H9 (cell line): ENCODE measurements around the gene RAB2B. TPM values are rescaled to one million over a fixed set of nuclear protein-coding genes. Genes with fewer than 3 reads are reported as not detected.
"Not testable (repeated sequence)": the region's sequence is repeated elsewhere in the genome, so short reads cannot be mapped to it uniquely, and the experiment has no call there.

Source experiments
- DNase-seq: peaks from one replicate; pipeline ENCODE4 v3.0.0-alpha.2; 2017
- H2AFZ ChIP-seq: one replicate; pipeline ENCODE4 v1.6.1; 2013; ENCODE audit warnings: mild to moderate bottlenecking, low read length, control low read depth, moderate library complexity
- H2AK5ac ChIP-seq: 2 replicates; pipeline ENCODE4 v1.6.1; 2013; ENCODE audit warnings: low read length, control low read depth, mixed read lengths; ENCODE audit not compliant: insufficient read length
- H2BK120ac ChIP-seq: one replicate; pipeline ENCODE4 v1.6.1; 2013; ENCODE audit warnings: low read depth, mild to moderate bottlenecking, low read length, control low read depth, inconsistent platforms; ENCODE audit not compliant: poor library complexity, severe bottlenecking
- H2BK12ac ChIP-seq: 2 replicates; pipeline ENCODE4 v1.6.1; 2013; ENCODE audit warnings: low read length, control low read depth, mixed read lengths, low read depth; ENCODE audit not compliant: insufficient read length
- H2BK15ac ChIP-seq: 2 replicates; pipeline ENCODE4 v1.6.1; 2013; ENCODE audit warnings: low read depth, low read length, control low read depth
- H2BK20ac ChIP-seq: one replicate; pipeline ENCODE4 v1.6.1; 2013; ENCODE audit warnings: low read depth, mild to moderate bottlenecking, low read length, control low read depth, inconsistent platforms; ENCODE audit not compliant: poor library complexity, severe bottlenecking
- H2BK5ac ChIP-seq: 2 replicates; pipeline ENCODE4 v1.6.1; 2013; ENCODE audit warnings: low read length, control low read depth, mixed read lengths; ENCODE audit not compliant: insufficient read length
- H3K14ac ChIP-seq: 2 replicates; pipeline ENCODE4 v1.6.1; 2013; ENCODE audit warnings: low read length, control low read depth; ENCODE audit not compliant: insufficient read depth
- H3K18ac ChIP-seq: 2 replicates; pipeline ENCODE4 v1.6.1; 2013; ENCODE audit warnings: low read depth, mild to moderate bottlenecking, mixed read lengths, low read length, control low read depth; ENCODE audit not compliant: insufficient read length
- H3K23ac ChIP-seq: 2 replicates; pipeline ENCODE4 v1.6.1; 2013; ENCODE audit warnings: low read length, control low read depth, mixed read lengths, low read depth; ENCODE audit not compliant: insufficient read length
- H3K23me2 ChIP-seq: 2 replicates; pipeline ENCODE4 v1.6.1; 2013; ENCODE audit warnings: low read depth, mild to moderate bottlenecking, mixed read lengths, low read length, control low read depth; ENCODE audit not compliant: insufficient read length, poor library complexity, severe bottlenecking
- H3K27ac ChIP-seq: 2 replicates; pipeline ENCODE4 v1.5.1; 2013; ENCODE audit warnings: low read length, control low read depth, mixed read lengths, low read depth; ENCODE audit not compliant: insufficient read length
- H3K27me3 ChIP-seq: 2 replicates; pipeline ENCODE4 v1.6.1; 2013; ENCODE audit warnings: low read length, control low read depth, inconsistent platforms; ENCODE audit not compliant: insufficient read depth
- H3K4ac ChIP-seq: 2 replicates; pipeline ENCODE4 v1.6.1; 2013; ENCODE audit warnings: low read depth, mild to moderate bottlenecking, control low read depth, inconsistent platforms, low read length, moderate library complexity
- H3K4me1 ChIP-seq: 2 replicates; pipeline ENCODE4 v1.6.1; 2013; ENCODE audit warnings: low read length, control low read depth, inconsistent platforms; ENCODE audit not compliant: insufficient read depth
- H3K4me2 ChIP-seq: 2 replicates; pipeline ENCODE4 v1.6.1; 2013; ENCODE audit warnings: low read length, control low read depth, mixed read lengths; ENCODE audit not compliant: insufficient read length, insufficient read depth
- H3K56ac ChIP-seq: 2 replicates; pipeline ENCODE4 v1.6.1; 2013; ENCODE audit warnings: low read depth, mild to moderate bottlenecking, mixed read lengths, low read length, control low read depth; ENCODE audit not compliant: insufficient read length
- H3K79me1 ChIP-seq: 2 replicates; pipeline ENCODE4 v1.6.1; 2013; ENCODE audit warnings: low read depth, mild to moderate bottlenecking, moderate library complexity, low read length, control low read depth, inconsistent platforms; ENCODE audit not compliant: insufficient read depth, poor library complexity, severe bottlenecking
- H3K79me2 ChIP-seq: 2 replicates; pipeline ENCODE4 v1.6.1; 2013; ENCODE audit warnings: low read length, control low read depth, inconsistent platforms; ENCODE audit not compliant: insufficient read depth
- H3K9ac ChIP-seq: 2 replicates; pipeline ENCODE4 v1.6.1; 2013; ENCODE audit warnings: low read length, control low read depth, mixed read lengths; ENCODE audit not compliant: insufficient read length; ENCODE audit errors: extremely low read depth
- H3K9me3 ChIP-seq: one replicate; pipeline ENCODE4 v1.6.1; 2013; ENCODE audit warnings: low read depth, low read length, inconsistent platforms; ENCODE audit not compliant: control insufficient read depth
- H3T11ph ChIP-seq: one replicate; pipeline ENCODE4 v1.6.1; 2013; ENCODE audit warnings: mild to moderate bottlenecking, low read length, control low read depth, inconsistent platforms
- H4K20me1 ChIP-seq: one replicate; pipeline ENCODE4 v1.6.1; 2013; ENCODE audit not compliant: control insufficient read depth, insufficient read length, insufficient read depth
- H4K5ac ChIP-seq: 2 replicates; pipeline ENCODE4 v1.6.1; 2013; ENCODE audit warnings: low read depth, mild to moderate bottlenecking, mixed read lengths, low read length, control low read depth; ENCODE audit not compliant: insufficient read length
- H4K8ac ChIP-seq: replicated peaks from 2 replicates; pipeline ENCODE4 v1.6.1; 2013; ENCODE audit warnings: low read length, control low read depth, mixed read lengths, low read depth; ENCODE audit not compliant: insufficient read length
- H4K91ac ChIP-seq: 2 replicates; pipeline ENCODE4 v1.6.1; 2013; ENCODE audit warnings: low read depth, mild to moderate bottlenecking, moderate library complexity, mixed read lengths, low read length, control low read depth; ENCODE audit not compliant: insufficient read length
- H3K27ac Mint-ChIP-seq, 3 experiments: 2 replicates in 2 of 3; 3 replicates in 1 of 3; pipeline ENCODE4 v1.8.0; 2020 to 2021; ENCODE audit warnings: mixed read lengths in 3 of 3, mild to moderate bottlenecking in 1 of 3, moderate library complexity in 1 of 3
- H3K27me3 Mint-ChIP-seq: 2 replicates; pipeline ENCODE4 v1.8.0; 2021; ENCODE audit warnings: low read depth, mild to moderate bottlenecking, moderate library complexity, mixed read lengths
- H3K36me3 Mint-ChIP-seq, 3 experiments: 2 replicates in 2 of 3; 3 replicates in 1 of 3; pipeline ENCODE4 v1.8.0; 2020 to 2021; ENCODE audit warnings: low read depth in 3 of 3, mixed read lengths in 3 of 3; ENCODE audit not compliant: insufficient read depth in 1 of 3
- H3K4me1 Mint-ChIP-seq, 2 experiments: 2 replicates each; pipeline ENCODE4 v1.8.0; 2020; ENCODE audit warnings: mixed read lengths in 2 of 2
- H3K4me3 Mint-ChIP-seq, 2 experiments: 2 replicates in 1 of 2; 3 replicates in 1 of 2; pipeline ENCODE4 v1.8.0; 2020 to 2021; ENCODE audit warnings: mild to moderate bottlenecking in 2 of 2, mixed read lengths in 2 of 2, moderate library complexity in 1 of 2
- H3K9me3 Mint-ChIP-seq, 2 experiments: 2 replicates in 1 of 2; 3 replicates in 1 of 2; pipeline ENCODE4 v1.8.0; 2020; ENCODE audit warnings: mild to moderate bottlenecking in 2 of 2, mixed read lengths in 2 of 2, moderate library complexity in 1 of 2
- WGBS: extraction: QIAGEN DNeasy Blood & Tissue Kit; methylation state at CpG from one replicate; pipeline ENCODE4 v1.1.7; 2013; ENCODE audit warnings: missing lambda C conversion rate, low lambda C conversion rate, mixed read lengths; ENCODE audit not compliant: insufficient read length; ENCODE audit errors: extremely low coverage; 5-methylcytosine and 5-hydroxymethylcytosine counted together
- total RNA-seq: library from RNA; stranded (reverse); gene quantifications from 2 replicates; pipeline ENCODE4 v1.2.1, GENCODE V29; 2021
- TF ChIP-seq, protein P1 (sequence below): fragments of 200-600 bp; sonication (generic); conservative IDR thresholded peaks from 3 replicates; pipeline ENCODE4 v1.8.0; 2021; ENCODE audit warnings: antibody characterized with exemption, mild to moderate bottlenecking

The RAB2B gene
- total RNA-seq, 1 experiment from 2014 or later: 27.9 TPM

GRCh38 chr14:21449899-21450216, 26.9 kb downstream of the RAB2B start:
- Histone ChIP-seq H3K23ac (no peak overlapping the region), H3K4me2 (no peak overlapping the region), H3K18ac (no peak overlapping the region), H2BK15ac (no peak overlapping the region), H2BK120ac (no peak overlapping the region), H3K79me2 (peaks cover 28% of the 10 kb centered on the region), H3K4ac (no peak overlapping the region), H4K20me1 (no peaks in the 10 kb centered on the region), H2BK5ac (no peak overlapping the region), H2AK5ac (no peak overlapping the region), H3K14ac (no peak overlapping the region), H2BK20ac (no peak overlapping the region), H2BK12ac (no peak overlapping the region), H4K5ac (no peak overlapping the region), H3K23me2 (peaks cover 3% of the 10 kb centered on the region), H3K9ac (no peak overlapping the region), H3K56ac (no peak overlapping the region), H3T11ph (no peak overlapping the region), H2AFZ (no peak overlapping the region), H3K27ac (no peak overlapping the region), H4K8ac (no peak overlapping the region), H3K4me1 (no peaks in the 10 kb centered on the region; the same call in 1 of the 2 replicates), H4K91ac (no peak overlapping the region), H3K79me1 (peaks cover 4% of the 10 kb centered on the region), H3K27me3 (no peaks in the 10 kb centered on the region), H3K9me3 (no peaks in the 10 kb centered on the region)
- Mint-ChIP-seq H3K4me1 (peaks cover 7 to 19% of the 10 kb centered on the region in 2 experiments), H3K36me3 (peaks cover 12 to 43% (median 40%) of the 10 kb centered on the region in 3 experiments), H3K9me3 (no peaks in the 10 kb centered on the region), H3K27ac (no peak overlapping the region; a peak in 1 of 7 replicates), H3K27me3 (no peaks in the 10 kb centered on the region), H3K4me3 (no peak overlapping the region)
- WGBS: no CpG with 5 or more reads among the region's 1 CpG
- DNase-seq: no peak
- TF ChIP-seq, protein P1, sequence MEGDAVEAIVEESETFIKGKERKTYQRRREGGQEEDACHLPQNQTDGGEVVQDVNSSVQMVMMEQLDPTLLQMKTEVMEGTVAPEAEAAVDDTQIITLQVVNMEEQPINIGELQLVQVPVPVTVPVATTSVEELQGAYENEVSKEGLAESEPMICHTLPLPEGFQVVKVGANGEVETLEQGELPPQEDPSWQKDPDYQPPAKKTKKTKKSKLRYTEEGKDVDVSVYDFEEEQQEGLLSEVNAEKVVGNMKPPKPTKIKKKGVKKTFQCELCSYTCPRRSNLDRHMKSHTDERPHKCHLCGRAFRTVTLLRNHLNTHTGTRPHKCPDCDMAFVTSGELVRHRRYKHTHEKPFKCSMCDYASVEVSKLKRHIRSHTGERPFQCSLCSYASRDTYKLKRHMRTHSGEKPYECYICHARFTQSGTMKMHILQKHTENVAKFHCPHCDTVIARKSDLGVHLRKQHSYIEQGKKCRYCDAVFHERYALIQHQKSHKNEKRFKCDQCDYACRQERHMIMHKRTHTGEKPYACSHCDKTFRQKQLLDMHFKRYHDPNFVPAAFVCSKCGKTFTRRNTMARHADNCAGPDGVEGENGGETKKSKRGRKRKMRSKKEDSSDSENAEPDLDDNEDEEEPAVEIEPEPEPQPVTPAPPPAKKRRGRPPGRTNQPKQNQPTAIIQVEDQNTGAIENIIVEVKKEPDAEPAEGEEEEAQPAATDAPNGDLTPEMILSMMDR: no peak

GRCh38 chr14:21442657-21443056, 34.1 kb downstream of the RAB2B start:
- H3K18ac ChIP-seq, H3K79me1 ChIP-seq, H2AFZ ChIP-seq, H3K27me3 ChIP-seq, H3K9me3 ChIP-seq, H2AK5ac ChIP-seq, H4K91ac ChIP-seq, H2BK15ac ChIP-seq, H4K20me1 ChIP-seq, H3K23ac ChIP-seq, H2BK12ac ChIP-seq, H3K4me2 ChIP-seq, H3K4me3 Mint-ChIP-seq, H3K14ac ChIP-seq, H3K56ac ChIP-seq, H2BK5ac ChIP-seq, H3K27ac ChIP-seq, H3K9me3 Mint-ChIP-seq, DNase-seq, H2BK20ac ChIP-seq, H3K4ac ChIP-seq, H3K27ac Mint-ChIP-seq, H4K5ac ChIP-seq, H3K9ac ChIP-seq, H4K8ac ChIP-seq, H2BK120ac ChIP-seq, H3K27me3 Mint-ChIP-seq, H3K4me1 ChIP-seq, H3T11ph ChIP-seq, H3K23me2 ChIP-seq: not testable (repeated sequence)
- no CpG with 5 or more reads among the region's 1 CpG for WGBS
- Mint-ChIP-seq H3K4me1 (peaks cover 9 to 16% of the 10 kb centered on the region in 2 experiments), H3K36me3 (peaks cover 5 to 15% (median 8%) of the 10 kb centered on the region in 3 experiments; a peak in 5 of 7 replicates)
- peaks cover 18% of the 10 kb centered on the region; the same call in 1 of the 2 replicates for H3K79me2 ChIP-seq
